Vagina (tissue), 2 donors: ENCODE data around the gene PTPN14. TPM values are rescaled to one million over a fixed set of nuclear protein-coding genes. Genes with fewer than 3 reads are reported as not detected.

Source experiments
- DNase-seq, 2 donors: peaks; one replicate each; pipeline ENCODE4 v3.0.0-alpha.2; 2017; ENCODE audit errors: extremely low spot score in 2 of 2
- H3K27ac ChIP-seq: fragments of 200-600 bp; sonication (generic); one replicate; pipeline ENCODE4 v1.5.1; 2019
- H3K27me3 ChIP-seq: fragments of 200-600 bp; sonication (generic); one replicate; pipeline ENCODE4 v1.5.1; 2019
- H3K36me3 ChIP-seq, 2 donors: fragments of 200-600 bp; sonication (generic); one replicate each; pipeline ENCODE4 v1.5.1; 2017 to 2019
- H3K4me1 ChIP-seq: fragments of 200-600 bp; sonication (generic); one replicate; pipeline ENCODE4 v1.5.1; 2019
- H3K4me3 ChIP-seq, 2 donors: fragments of 200-600 bp; sonication (generic); 1 replicate in 1 of 2; 2 replicates in 1 of 2; pipeline ENCODE4 v1.5.1; 2016 to 2019
- H3K9me3 ChIP-seq: fragments of 200-600 bp; sonication (generic); one replicate; pipeline ENCODE4 v1.5.1; 2019
- POLR2A ChIP-seq, 2 donors: fragments of 450-650 bp; IDR thresholded peaks; one replicate each; pipeline ENCODE4 v1.6.1; 2017; ENCODE audit warnings: antibody characterized with exemption in 2 of 2, mild to moderate bottlenecking in 2 of 2, moderate library complexity in 2 of 2
- POLR2AphosphoS5 ChIP-seq, 2 donors: sonication (generic); formaldehyde crosslinking; IDR thresholded peaks; one replicate each; pipeline ENCODE4 v1.9.0; 2017; ENCODE audit warnings: antibody characterized with exemption in 2 of 2, mild to moderate bottlenecking in 2 of 2, low read depth in 1 of 2; ENCODE audit not compliant: insufficient read depth in 1 of 2
- intact Hi-C: fragments of 100-400 bp; cut with DNase I; formaldehyde crosslinking; loops from one replicate; pipeline ENCODE4 v1.15.1; 2023
- total RNA-seq: library from RNA; depleted of rRNA; stranded (reverse); fragments of >200 nt; gene quantifications from one replicate; pipeline ENCODE4 v1.2.3, GENCODE V29; 2016
- TF ChIP-seq, protein P1 (sequence below), 3 experiments: fragments of 450-650 bp in 2 of 3; fragments of 200-600 bp in 1 of 3; sonication (generic) in 1 of 3; IDR thresholded peaks; one replicate each; pipeline ENCODE4 v1.5.1; 2017 to 2019; ENCODE audit warnings: antibody characterized with exemption in 3 of 3, mild to moderate bottlenecking in 2 of 3, moderate library complexity in 2 of 3

Gene PTPN14
- total RNA-seq, 1 donor from 2014 or later: 24.3 TPM

DNA sequence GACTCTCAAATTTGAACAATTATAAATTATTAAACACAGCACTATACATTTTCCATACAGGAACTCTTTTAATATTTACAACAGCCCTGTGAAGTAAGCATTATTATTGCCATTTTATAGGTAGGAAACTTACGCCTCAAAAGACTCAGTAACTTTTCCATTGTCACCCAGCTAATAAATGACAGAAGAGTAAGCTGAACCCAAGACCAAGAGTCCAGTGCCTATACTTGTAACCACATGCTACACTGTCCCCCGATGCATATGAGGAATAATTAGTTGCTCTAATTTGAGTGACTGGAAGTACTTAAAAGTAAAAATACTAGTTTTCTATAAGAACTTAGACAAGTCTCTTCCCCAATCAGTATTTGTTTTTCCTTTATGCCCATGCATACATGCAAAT lies 88.5 kb downstream of the PTPN14 start:
- Histone ChIP-seq H3K27ac (no peak overlapping the region), H3K27me3 (no peaks in the 10 kb centered on the region), H3K4me3 (no peak overlapping the region), H3K4me1 (peaks cover 23% of the 10 kb centered on the region), H3K9me3 (no peaks in the 10 kb centered on the region), H3K36me3 (peaks cover 0 to 7% of the 10 kb centered on the region in 2 donors)
- TF ChIP-seq POLR2A (IDR thresholded peaks at IDR 0.05): no peak
- no peak for TF ChIP-seq POLR2AphosphoS5 (IDR thresholded peaks at IDR 0.05; ENCODE audit: insufficient read depth in 1 of 2, low read depth in 1 of 2)
- intact Hi-C loops: no loop called here
- no peak for DNase-seq

- no peak for TF ChIP-seq POLR2AphosphoS5 (IDR thresholded peaks at IDR 0.05; ENCODE audit: insufficient read depth in 1 of 2, low read depth in 1 of 2)
- no peak for TF ChIP-seq POLR2A (IDR thresholded peaks at IDR 0.05)
- Histone ChIP-seq H3K9me3 (no peaks in the 10 kb centered on the region), H3K4me1 (peaks cover 16% of the 10 kb centered on the region), H3K27ac (no peak overlapping the region), H3K4me3 (no peak overlapping the region), H3K36me3 (peaks cover 0 to 7% of the 10 kb centered on the region in 2 donors), H3K27me3 (no peaks in the 10 kb centered on the region)
- no peak for DNase-seq
- intact Hi-C loops: no loop called here
Measured at GRCh38 chr1:214461305-214461704, 90.1 kb downstream of the PTPN14 start.

DNA sequence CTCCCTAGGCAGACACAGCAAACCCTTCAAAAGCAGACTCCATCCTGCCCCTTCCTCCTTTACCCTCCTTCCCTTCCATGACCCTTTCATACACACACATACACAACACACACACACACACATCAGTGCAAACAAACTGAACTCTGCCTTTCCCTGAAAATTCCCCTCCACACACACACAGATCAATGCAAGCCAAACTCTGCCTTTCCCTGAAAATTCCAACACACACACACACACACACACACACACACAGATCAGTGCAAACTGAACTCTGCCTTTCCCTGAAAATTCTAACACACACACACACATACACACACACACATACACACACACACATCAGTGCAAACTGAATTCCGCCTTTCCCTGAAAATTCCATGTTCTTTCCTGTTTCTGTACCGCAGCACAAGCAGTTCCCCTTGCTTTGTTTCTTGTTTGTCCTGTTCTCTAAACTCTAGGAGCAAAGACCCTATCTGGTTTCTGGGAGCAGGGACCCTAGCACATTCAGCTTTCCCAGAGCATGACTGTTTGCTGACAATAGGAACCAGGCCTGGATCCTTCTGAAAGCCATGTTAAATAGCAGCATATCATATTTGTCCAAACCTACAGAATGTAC lies 91.0 kb downstream of the PTPN14 start:
- Histone ChIP-seq H3K4me3 (no peak overlapping the region), H3K4me1 (peaks cover 20% of the 10 kb centered on the region), H3K27me3 (no peaks in the 10 kb centered on the region), H3K9me3 (no peaks in the 10 kb centered on the region), H3K36me3 (peaks cover 0 to 7% of the 10 kb centered on the region in 2 donors), H3K27ac (no peak overlapping the region)
- intact Hi-C loops: no loop called here
- no peak for TF ChIP-seq POLR2A (IDR thresholded peaks at IDR 0.05)
- TF ChIP-seq POLR2AphosphoS5 (IDR thresholded peaks at IDR 0.05; ENCODE audit: insufficient read depth in 1 of 2, low read depth in 1 of 2): no peak
- TF ChIP-seq, protein P1, sequence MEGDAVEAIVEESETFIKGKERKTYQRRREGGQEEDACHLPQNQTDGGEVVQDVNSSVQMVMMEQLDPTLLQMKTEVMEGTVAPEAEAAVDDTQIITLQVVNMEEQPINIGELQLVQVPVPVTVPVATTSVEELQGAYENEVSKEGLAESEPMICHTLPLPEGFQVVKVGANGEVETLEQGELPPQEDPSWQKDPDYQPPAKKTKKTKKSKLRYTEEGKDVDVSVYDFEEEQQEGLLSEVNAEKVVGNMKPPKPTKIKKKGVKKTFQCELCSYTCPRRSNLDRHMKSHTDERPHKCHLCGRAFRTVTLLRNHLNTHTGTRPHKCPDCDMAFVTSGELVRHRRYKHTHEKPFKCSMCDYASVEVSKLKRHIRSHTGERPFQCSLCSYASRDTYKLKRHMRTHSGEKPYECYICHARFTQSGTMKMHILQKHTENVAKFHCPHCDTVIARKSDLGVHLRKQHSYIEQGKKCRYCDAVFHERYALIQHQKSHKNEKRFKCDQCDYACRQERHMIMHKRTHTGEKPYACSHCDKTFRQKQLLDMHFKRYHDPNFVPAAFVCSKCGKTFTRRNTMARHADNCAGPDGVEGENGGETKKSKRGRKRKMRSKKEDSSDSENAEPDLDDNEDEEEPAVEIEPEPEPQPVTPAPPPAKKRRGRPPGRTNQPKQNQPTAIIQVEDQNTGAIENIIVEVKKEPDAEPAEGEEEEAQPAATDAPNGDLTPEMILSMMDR (IDR thresholded peaks at IDR 0.05): no peak
- no peak for DNase-seq

GRCh38 chr1:214459895-214460294 lies 91.5 kb downstream of the PTPN14 start:
- Histone ChIP-seq H3K4me1 (peaks cover 26% of the 10 kb centered on the region), H3K27ac (no peak overlapping the region), H3K27me3 (no peaks in the 10 kb centered on the region), H3K36me3 (peaks cover 0 to 7% of the 10 kb centered on the region in 2 donors), H3K9me3 (no peaks in the 10 kb centered on the region), H3K4me3 (no peak overlapping the region)
- DNase-seq: no peak
- TF ChIP-seq POLR2A (IDR thresholded peaks at IDR 0.05): no peak
- TF ChIP-seq, protein P1 (IDR thresholded peaks at IDR 0.05): no peak
- intact Hi-C loops: no loop called here

DNA sequence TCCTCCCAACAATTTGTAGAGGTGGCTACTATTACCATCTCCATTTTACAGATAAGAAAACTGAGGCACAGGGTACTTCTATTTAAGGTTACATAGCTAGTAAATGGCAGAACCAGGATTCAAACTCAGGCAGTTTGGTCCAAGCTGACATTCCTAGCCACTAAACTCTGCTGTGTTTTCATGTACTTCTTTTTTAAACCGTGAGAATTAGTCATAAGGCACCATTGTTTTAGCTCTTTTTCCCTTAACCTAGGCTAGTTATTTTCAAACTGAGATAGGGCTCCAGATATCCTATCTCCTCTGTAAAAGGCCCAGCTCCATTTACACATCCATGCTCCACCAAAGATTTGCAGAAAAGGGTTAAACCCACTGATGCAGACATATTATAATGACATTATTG lies 92.9 kb downstream of the PTPN14 start:
- Histone ChIP-seq H3K27ac (no peak overlapping the region), H3K4me3 (no peak overlapping the region), H3K4me1 (peaks cover 39% of the 10 kb centered on the region), H3K27me3 (no peaks in the 10 kb centered on the region), H3K9me3 (no peaks in the 10 kb centered on the region), H3K36me3 (peaks cover 0 to 3% of the 10 kb centered on the region in 2 donors)
- intact Hi-C loops: no loop called here
- no peak for DNase-seq
- no peak for TF ChIP-seq POLR2AphosphoS5 (IDR thresholded peaks at IDR 0.05; ENCODE audit: insufficient read depth in 1 of 2, low read depth in 1 of 2)

- TF ChIP-seq POLR2A (IDR thresholded peaks at IDR 0.05) (no peak), POLR2AphosphoS5 (IDR thresholded peaks at IDR 0.05; ENCODE audit: insufficient read depth in 1 of 2, low read depth in 1 of 2) (no peak)
- TF ChIP-seq, protein P1 (IDR thresholded peaks at IDR 0.05): no peak
- H3K27me3 ChIP-seq: no peaks in the 10 kb centered on the region
- no peak overlapping the region for H3K27ac ChIP-seq
- intact Hi-C loops: no loop called here
- H3K36me3 ChIP-seq: no peaks in the 10 kb centered on the region
- peaks cover 34% of the 10 kb centered on the region for H3K4me1 ChIP-seq
- no peak overlapping the region for H3K4me3 ChIP-seq
- no peak for DNase-seq
- no peaks in the 10 kb centered on the region for H3K9me3 ChIP-seq
Measured at GRCh38 chr1:214455971-214456867, 95.2 kb downstream of the PTPN14 start.
